Activated CD4-positive, alpha-beta T cell treated with anti-CD3 and anti-CD28 coated beads, Interleukin-2, amount 10 ng/mL, durations not matched to agents 7 days and 5 days (primary cell): ENCODE data around the gene ECHDC3. TPM values are rescaled to one million over a fixed set of nuclear protein-coding genes. Genes with fewer than 3 reads are reported as not detected.

Source experiments
- CTCF ChIA-PET: fragments of 350-600 bp; sonication (Branson Sonifier 250); formaldehyde crosslinking; loops from one replicate; lab custom pipeline; 2021; ENCODE audit warnings: antibody characterized with exemption; lab: Charles Lee
- POLR2A ChIA-PET: fragments of 350-600 bp; sonication (Branson Sonifier 250); formaldehyde crosslinking; loops from one replicate; lab custom pipeline; 2021; ENCODE audit warnings: antibody characterized with exemption; lab: Charles Lee
- DNase-seq: peaks from one replicate; pipeline ENCODE4 v3.0.0-alpha.2; 2020
- H3K27ac Mint-ChIP-seq: one replicate; pipeline ENCODE4 v1.8.0; 2021; ENCODE audit warnings: mild to moderate bottlenecking, moderate library complexity, mixed read lengths
- H3K27me3 Mint-ChIP-seq: one replicate; pipeline ENCODE4 v1.8.0; 2021; ENCODE audit warnings: mixed read lengths
- H3K36me3 Mint-ChIP-seq: one replicate; pipeline ENCODE4 v1.8.0; 2021; ENCODE audit warnings: low read depth, mixed read lengths
- H3K4me1 Mint-ChIP-seq: one replicate; pipeline ENCODE4 v1.8.0; 2021; ENCODE audit warnings: mixed read lengths
- H3K4me3 Mint-ChIP-seq: one replicate; pipeline ENCODE4 v1.8.0; 2021; ENCODE audit warnings: mild to moderate bottlenecking, moderate library complexity, mixed read lengths
- H3K9me3 Mint-ChIP-seq: one replicate; pipeline ENCODE4 v1.8.0; 2021; ENCODE audit warnings: mixed read lengths
- total RNA-seq, 2 experiments: library from RNA; stranded (reverse); gene quantifications; one replicate each; pipeline ENCODE4 v1.2.3, GENCODE V29; 2021

Gene ECHDC3
- total RNA-seq, 2 experiments from 2014 or later = 1.0 to 1.1 TPM

GRCh38 chr10:11758527-11759236 is 16.5 kb downstream of the ECHDC3 start:
- Mint-ChIP-seq H3K4me1 (peaks cover 6% of the 10 kb centered on the region), H3K4me3 (no peak overlapping the region), H3K9me3 (no peaks in the 10 kb centered on the region), H3K27ac (no peak overlapping the region), H3K36me3 (no peaks in the 10 kb centered on the region), H3K27me3 (no peaks in the 10 kb centered on the region)
- CTCF ChIA-PET = interaction anchor here (0.5 to 2.6 kb wide), 9 partner anchors 15 to 1522 kb away, joined by 3 to 12 read pairs (median 3); no protein-coding TSS in a partner anchor
- no peak for DNase-seq
- POLR2A ChIA-PET = no interaction called here

- DNase-seq = no peak
- POLR2A ChIA-PET = no interaction called here
- Mint-ChIP-seq H3K4me3 (no peak overlapping the region), H3K27ac (no peak overlapping the region), H3K4me1 (peaks cover 6% of the 10 kb centered on the region), H3K9me3 (no peaks in the 10 kb centered on the region), H3K36me3 (no peaks in the 10 kb centered on the region), H3K27me3 (no peaks in the 10 kb centered on the region)
- CTCF ChIA-PET = interaction anchor here (2.1 kb wide), 1 partner anchor 244 kb away, joined by 8 read pairs; no protein-coding TSS in a partner anchor
Measured at GRCh38 chr10:11759347-11759746, 17.2 kb downstream of the ECHDC3 start.

- no peaks in the 10 kb centered on the region for H3K9me3 Mint-ChIP-seq
- H3K27ac Mint-ChIP-seq = no peak overlapping the region
- ChIA-PET POLR2A (no interaction called here), CTCF (interaction anchor here (0.5 to 2.1 kb wide), 3 partner anchors 21 to 285 kb away, joined by 3 to 8 read pairs (median 3); no protein-coding TSS in a partner anchor)
- no peaks in the 10 kb centered on the region for H3K36me3 Mint-ChIP-seq
- H3K4me1 Mint-ChIP-seq = peaks cover 6% of the 10 kb centered on the region
- no peak for DNase-seq
- no peak overlapping the region for H3K4me3 Mint-ChIP-seq
- H3K27me3 Mint-ChIP-seq = no peaks in the 10 kb centered on the region
Measured at GRCh38 chr10:11760151-11760550, 18.0 kb downstream of the ECHDC3 start.

GRCh38 chr10:11760861-11761260 is 18.7 kb downstream of the ECHDC3 start:
- no peaks in the 10 kb centered on the region for H3K36me3 Mint-ChIP-seq

GRCh38 chr10:11761431-11761830 is 19.2 kb downstream of the ECHDC3 start:
- DNase-seq = no peak
- ChIA-PET POLR2A (no interaction called here), CTCF (interaction anchor here (0.6 to 2.1 kb wide), 2 partner anchors 72 to 246 kb away, joined by 3 to 8 read pairs; no protein-coding TSS in a partner anchor)
- Mint-ChIP-seq H3K4me1 (peaks cover 6% of the 10 kb centered on the region), H3K36me3 (no peaks in the 10 kb centered on the region), H3K4me3 (no peak overlapping the region), H3K27ac (no peak overlapping the region), H3K9me3 (no peaks in the 10 kb centered on the region), H3K27me3 (no peaks in the 10 kb centered on the region)

More at GRCh38 chr10:11760861-11761260, 18.7 kb downstream of the ECHDC3 start:
- ChIA-PET CTCF (interaction anchor here (0.6 to 2.1 kb wide), 2 partner anchors 71 to 245 kb away, joined by 3 to 8 read pairs; no protein-coding TSS in a partner anchor), POLR2A (no interaction called here)
- Mint-ChIP-seq H3K27ac (no peak overlapping the region), H3K27me3 (no peaks in the 10 kb centered on the region), H3K9me3 (no peaks in the 10 kb centered on the region), H3K4me3 (no peak overlapping the region), H3K4me1 (peaks cover 6% of the 10 kb centered on the region)
- DNase-seq = no peak

- CTCF ChIA-PET = no interaction called here
- no peak for DNase-seq
- Mint-ChIP-seq H3K27ac (no peak overlapping the region), H3K4me1 (peaks cover 1% of the 10 kb centered on the region), H3K4me3 (no peak overlapping the region), H3K9me3 (no peaks in the 10 kb centered on the region), H3K36me3 (no peaks in the 10 kb centered on the region), H3K27me3 (no peaks in the 10 kb centered on the region)
- POLR2A ChIA-PET = no interaction called here
Measured at GRCh38 chr10:11762706-11763500, 20.7 kb downstream of the ECHDC3 start.

GRCh38 chr10:11763501-11763861 is 21.3 kb downstream of the ECHDC3 start:
- no peaks in the 10 kb centered on the region for H3K4me1 Mint-ChIP-seq
- no peaks in the 10 kb centered on the region for H3K27me3 Mint-ChIP-seq
- H3K27ac Mint-ChIP-seq = no peak overlapping the region
- DNase-seq = no peak
- no peaks in the 10 kb centered on the region for H3K9me3 Mint-ChIP-seq
- no peaks in the 10 kb centered on the region for H3K36me3 Mint-ChIP-seq
- ChIA-PET CTCF (no interaction called here), POLR2A (no interaction called here)
- no peak overlapping the region for H3K4me3 Mint-ChIP-seq

GRCh38 chr10:11765141-11765540 is 23.0 kb downstream of the ECHDC3 start:
- Mint-ChIP-seq H3K27ac (no peak overlapping the region), H3K36me3 (no peaks in the 10 kb centered on the region), H3K27me3 (no peaks in the 10 kb centered on the region), H3K4me3 (no peak overlapping the region), H3K4me1 (no peaks in the 10 kb centered on the region), H3K9me3 (no peaks in the 10 kb centered on the region)
- POLR2A ChIA-PET = no interaction called here
- DNase-seq = no peak
- CTCF ChIA-PET = interaction anchor here (1.2 to 1.4 kb wide), 2 partner anchors 8 to 250 kb away, joined by 4 to 5 read pairs; no protein-coding TSS in a partner anchor

- Mint-ChIP-seq H3K27me3 (peaks cover 5% of the 10 kb centered on the region), H3K36me3 (no peaks in the 10 kb centered on the region), H3K4me1 (no peaks in the 10 kb centered on the region), H3K27ac (no peak overlapping the region), H3K9me3 (no peaks in the 10 kb centered on the region), H3K4me3 (no peak overlapping the region)
- CTCF ChIA-PET = interaction anchor here (0.6 to 0.8 kb wide), 2 partner anchors 10 to 11 kb away, joined by 3 read pairs; no protein-coding TSS in a partner anchor
- DNase-seq = no peak
- POLR2A ChIA-PET = no interaction called here
Measured at GRCh38 chr10:11772575-11773288, 30.6 kb downstream of the ECHDC3 start.

- no peak for DNase-seq
- Mint-ChIP-seq H3K27ac (no peak overlapping the region), H3K36me3 (no peaks in the 10 kb centered on the region), H3K27me3 (peaks cover 5% of the 10 kb centered on the region), H3K4me1 (no peaks in the 10 kb centered on the region), H3K9me3 (no peaks in the 10 kb centered on the region), H3K4me3 (no peak overlapping the region)
- CTCF ChIA-PET = interaction anchor here (0.6 to 1.3 kb wide), 2 partner anchors 16 to 1177 kb away, joined by 3 to 5 read pairs; no protein-coding TSS in a partner anchor
- POLR2A ChIA-PET = no interaction called here
Measured at GRCh38 chr10:11773761-11774441, 31.7 kb downstream of the ECHDC3 start.

GRCh38 chr10:11775412-11775811 is 33.2 kb downstream of the ECHDC3 start:
- Mint-ChIP-seq H3K4me1 (no peaks in the 10 kb centered on the region), H3K36me3 (no peaks in the 10 kb centered on the region), H3K4me3 (no peak overlapping the region), H3K9me3 (no peaks in the 10 kb centered on the region), H3K27me3 (peaks cover 7% of the 10 kb centered on the region), H3K27ac (no peak overlapping the region)
- no peak for DNase-seq
- ChIA-PET CTCF (no interaction called here), POLR2A (no interaction called here)

- Mint-ChIP-seq H3K27ac (no peak overlapping the region), H3K4me1 (no peaks in the 10 kb centered on the region), H3K9me3 (no peaks in the 10 kb centered on the region), H3K27me3 (peaks cover 2% of the 10 kb centered on the region), H3K36me3 (no peaks in the 10 kb centered on the region), H3K4me3 (no peak overlapping the region)
- DNase-seq = no peak
- CTCF ChIA-PET = no interaction called here
- POLR2A ChIA-PET = no interaction called here
Measured at GRCh38 chr10:11776080-11776479, 33.9 kb downstream of the ECHDC3 start.
